RCC 7860 (cell line): ENCODE data around the gene SNAI1.

ENCODE experiments used
- DNase-seq: peaks from one replicate; pipeline ENCODE4 v3.0.0-alpha.2; 2015; ENCODE audit warnings: low spot score
- FAIRE-seq: peaks from 2 replicates; lab custom pipeline; 2012; peaks lifted over from hg19 to GRCh38; lab: Jason Lieb, UNC

Gene SNAI1

GRCh38 chr20:50029697-50030461 is 47.1 kb downstream of the SNAI1 start:
- DNase-seq (peak; percentile 96), FAIRE-seq (peak; percentile 90)

- DNase-seq (no peak), FAIRE-seq (no peak)
Observed at GRCh38 chr20:50032955-50033666, 50.3 kb downstream of the SNAI1 start.

GRCh38 chr20:50034567-50035180 is 51.9 kb downstream of the SNAI1 start:
- FAIRE-seq = peak; percentile 84
- DNase-seq = peak; percentile 96

GRCh38 chr20:50036703-50037102 is 53.9 kb downstream of the SNAI1 start:
- DNase-seq (no peak), FAIRE-seq (no peak)

GRCh38 chr20:50037123-50037522 is 54.3 kb downstream of the SNAI1 start:
- FAIRE-seq = no peak

GRCh38 chr20:50037575-50037974 is 54.8 kb downstream of the SNAI1 start:
- DNase-seq (no peak), FAIRE-seq (no peak)

More at GRCh38 chr20:50037123-50037522, 54.3 kb downstream of the SNAI1 start:
- no peak for DNase-seq

- FAIRE-seq (no peak), DNase-seq (no peak)
Observed at GRCh38 chr20:50038169-50038568, 55.4 kb downstream of the SNAI1 start.
